MCF 10A (cell line): Measurements from ENCODE around the gene PCDH15. TPM values are rescaled to one million over a fixed set of nuclear protein-coding genes. Genes with fewer than 3 reads are reported as not detected.

Experiments used
- BruUV-seq: library from RNA; stranded (reverse); fragments of 400-500 nt; replicated peaks from 2 replicates; lab custom pipeline; 2021; lab: Mats Ljungman, UMichigan
- CTCF ChIA-PET: fragments of 300-600 bp; sonication (Branson Sonifier 250); formaldehyde crosslinking; extraction: SDS; loops from one replicate; lab custom pipeline; 2021; ENCODE audit warnings: antibody characterized with exemption, inconsistent platforms; lab: Yijun Ruan, JAX
- POLR2A ChIA-PET: fragments of 300-600, 350-650 bp; sonication (Branson Sonifier 250); formaldehyde crosslinking; extraction: SDS; loops from one replicate; lab custom pipeline; 2020; ENCODE audit warnings: antibody characterized with exemption, inconsistent platforms; lab: Yijun Ruan, JAX
- DNase-seq: peaks from one replicate; pipeline ENCODE4 v3.0.0-alpha.2; 2018; ENCODE audit not compliant: unreplicated experiment
- H3K27ac Mint-ChIP-seq: one replicate; pipeline ENCODE4 v1.8.0; 2022; ENCODE audit warnings: mild to moderate bottlenecking, low read depth, mixed read lengths; ENCODE audit not compliant: unreplicated experiment
- H3K27me3 Mint-ChIP-seq: one replicate; pipeline ENCODE4 v1.8.0; 2022; ENCODE audit warnings: mixed read lengths; ENCODE audit not compliant: insufficient read depth, unreplicated experiment
- H3K36me3 Mint-ChIP-seq: one replicate; pipeline ENCODE4 v1.8.0; 2022; ENCODE audit warnings: mild to moderate bottlenecking, moderate library complexity, mixed read lengths; ENCODE audit not compliant: insufficient read depth, unreplicated experiment
- H3K4me1 Mint-ChIP-seq: one replicate; pipeline ENCODE4 v1.8.0; 2022; ENCODE audit warnings: mixed read lengths; ENCODE audit not compliant: insufficient read depth, unreplicated experiment
- H3K4me3 Mint-ChIP-seq: one replicate; pipeline ENCODE4 v1.8.0; 2022; ENCODE audit warnings: mild to moderate bottlenecking, moderate library complexity, mixed read lengths; ENCODE audit not compliant: unreplicated experiment
- H3K9me3 Mint-ChIP-seq: one replicate; pipeline ENCODE4 v1.8.0; 2022; ENCODE audit warnings: mixed read lengths; ENCODE audit not compliant: unreplicated experiment
- intact Hi-C: fragments of 100-400 bp; cut with micrococcal nuclease; formaldehyde crosslinking; loops from 2 replicates; pipeline ENCODE4 v1.14.1; 2022
- total RNA-seq: library from RNA; stranded (reverse); gene quantifications from 2 replicates; pipeline ENCODE4 v1.2.3, GENCODE V29; 2022
- TF ChIP-seq, protein P1 (sequence below): fragments of 200-600 bp; IDR thresholded peaks from one replicate; pipeline ENCODE4 v1.8.0; 2022; ENCODE audit warnings: antibody characterized with exemption, mild to moderate bottlenecking; ENCODE audit not compliant: unreplicated experiment

PCDH15 gene
- total RNA-seq, 1 experiment from 2014 or later, result not detected

DNA sequence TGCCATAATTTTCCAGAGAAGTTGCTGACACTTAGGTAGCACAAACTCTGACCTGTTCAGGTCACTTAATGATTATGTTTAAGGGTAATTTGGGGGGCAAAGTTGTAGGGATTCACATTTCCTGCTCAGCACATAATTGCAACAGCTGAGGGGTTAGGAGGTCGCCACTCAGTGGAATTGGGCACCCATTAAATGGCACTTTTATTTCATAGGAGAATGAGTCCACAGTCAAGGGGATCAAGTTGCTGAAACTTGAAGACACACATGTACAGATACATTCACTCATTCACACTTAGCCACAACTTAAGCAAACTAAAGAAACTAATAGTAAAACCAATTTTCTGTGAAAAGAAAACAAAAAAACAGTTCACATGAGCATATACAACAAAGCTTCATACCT lies 1.5 kb downstream of the PCDH15 start:
- peaks cover 5% of the 10 kb centered on the region for H3K4me1 Mint-ChIP-seq
- H3K9me3 Mint-ChIP-seq, result no peaks in the 10 kb centered on the region
- ChIA-PET CTCF (interaction anchor here (0.9 kb wide), 1 partner anchor 10 kb away, joined by 3 read pairs; no protein-coding TSS in a partner anchor), POLR2A (no interaction called here)
- H3K36me3 Mint-ChIP-seq, result no peaks in the 10 kb centered on the region
- no peak overlapping the region for H3K4me3 Mint-ChIP-seq
- no peak overlapping the region for H3K27ac Mint-ChIP-seq
- peaks cover 63% of the 10 kb centered on the region for H3K27me3 Mint-ChIP-seq
- TF ChIP-seq, protein P1, sequence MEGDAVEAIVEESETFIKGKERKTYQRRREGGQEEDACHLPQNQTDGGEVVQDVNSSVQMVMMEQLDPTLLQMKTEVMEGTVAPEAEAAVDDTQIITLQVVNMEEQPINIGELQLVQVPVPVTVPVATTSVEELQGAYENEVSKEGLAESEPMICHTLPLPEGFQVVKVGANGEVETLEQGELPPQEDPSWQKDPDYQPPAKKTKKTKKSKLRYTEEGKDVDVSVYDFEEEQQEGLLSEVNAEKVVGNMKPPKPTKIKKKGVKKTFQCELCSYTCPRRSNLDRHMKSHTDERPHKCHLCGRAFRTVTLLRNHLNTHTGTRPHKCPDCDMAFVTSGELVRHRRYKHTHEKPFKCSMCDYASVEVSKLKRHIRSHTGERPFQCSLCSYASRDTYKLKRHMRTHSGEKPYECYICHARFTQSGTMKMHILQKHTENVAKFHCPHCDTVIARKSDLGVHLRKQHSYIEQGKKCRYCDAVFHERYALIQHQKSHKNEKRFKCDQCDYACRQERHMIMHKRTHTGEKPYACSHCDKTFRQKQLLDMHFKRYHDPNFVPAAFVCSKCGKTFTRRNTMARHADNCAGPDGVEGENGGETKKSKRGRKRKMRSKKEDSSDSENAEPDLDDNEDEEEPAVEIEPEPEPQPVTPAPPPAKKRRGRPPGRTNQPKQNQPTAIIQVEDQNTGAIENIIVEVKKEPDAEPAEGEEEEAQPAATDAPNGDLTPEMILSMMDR, result no peak
- no TSS peak for BruUV-seq
- DNase-seq, result no peak
- intact Hi-C loops, result no loop called here

DNA sequence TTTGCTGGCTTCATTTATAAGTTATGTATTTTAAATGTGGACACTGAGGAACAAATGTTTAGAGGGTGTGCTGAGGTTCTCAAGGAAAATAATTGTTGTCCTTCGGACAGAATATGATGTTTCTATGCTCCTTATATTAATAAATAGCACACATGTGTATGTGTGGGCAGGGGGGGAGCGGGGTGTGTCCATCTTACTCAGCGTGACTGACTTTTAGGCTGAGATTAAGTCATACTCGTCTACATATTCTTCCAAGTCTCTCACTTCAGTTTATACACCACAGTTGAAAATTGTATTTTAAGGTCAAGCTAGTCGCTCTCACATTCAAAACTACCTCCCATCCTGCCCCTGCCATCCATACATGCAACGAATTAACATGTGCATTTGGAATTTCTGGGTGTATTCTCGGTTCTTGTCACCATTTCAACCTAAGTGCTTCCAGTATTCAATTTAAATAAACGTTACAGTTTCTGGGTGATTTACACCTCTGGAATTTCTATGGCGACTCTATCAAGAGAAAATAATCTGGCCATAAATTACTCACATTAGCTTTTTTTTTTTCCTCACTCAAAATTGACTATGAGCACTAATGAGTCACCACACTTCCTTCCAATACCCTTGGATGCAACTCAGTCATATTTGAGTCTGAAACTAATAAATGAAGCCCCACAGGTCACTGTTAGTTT lies 3.3 kb downstream of the PCDH15 start:
- peaks cover 55% of the 10 kb centered on the region for H3K27me3 Mint-ChIP-seq
- H3K9me3 Mint-ChIP-seq, result no peaks in the 10 kb centered on the region
- peak; percentile 4 for DNase-seq
- ChIA-PET CTCF (interaction anchor here (0.5 kb wide), 1 partner anchor 1002 kb away, joined by 5 read pairs; no protein-coding TSS in a partner anchor), POLR2A (no interaction called here)
- BruUV-seq, result no TSS peak
- no peaks in the 10 kb centered on the region for H3K36me3 Mint-ChIP-seq
- H3K4me1 Mint-ChIP-seq, result peaks cover 5% of the 10 kb centered on the region
- no peak overlapping the region for H3K27ac Mint-ChIP-seq
- intact Hi-C loops, result no loop called here
- TF ChIP-seq, protein P1, result no peak
- H3K4me3 Mint-ChIP-seq, result no peak overlapping the region

DNA sequence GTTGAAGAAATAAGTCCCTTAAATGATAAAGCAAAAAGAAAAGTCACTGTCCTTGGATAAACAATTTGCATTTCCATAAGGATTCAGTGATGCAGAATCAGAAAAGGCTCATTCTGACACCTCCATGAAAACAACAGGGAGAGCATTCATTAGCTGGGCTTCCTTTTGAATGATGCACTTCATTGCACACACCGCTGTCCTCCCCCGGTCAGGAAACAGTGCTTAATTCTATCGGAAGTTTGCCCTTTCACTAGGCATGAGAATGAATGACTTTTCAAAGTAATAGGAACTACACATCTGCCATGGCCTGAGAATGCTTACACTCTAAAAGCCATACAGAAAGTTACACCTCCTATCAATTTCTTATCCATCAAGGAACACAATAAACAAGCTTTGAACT lies 4.2 kb downstream of the PCDH15 start:
- Mint-ChIP-seq H3K36me3 (no peaks in the 10 kb centered on the region), H3K9me3 (no peaks in the 10 kb centered on the region), H3K4me1 (peaks cover 5% of the 10 kb centered on the region), H3K27ac (no peak overlapping the region), H3K4me3 (no peak overlapping the region), H3K27me3 (peaks cover 55% of the 10 kb centered on the region)
- no peak for DNase-seq
- ChIA-PET POLR2A (no interaction called here), CTCF (no interaction called here)
- TF ChIP-seq, protein P1, result no peak
- intact Hi-C loops, result no loop called here
- no TSS peak for BruUV-seq

DNA sequence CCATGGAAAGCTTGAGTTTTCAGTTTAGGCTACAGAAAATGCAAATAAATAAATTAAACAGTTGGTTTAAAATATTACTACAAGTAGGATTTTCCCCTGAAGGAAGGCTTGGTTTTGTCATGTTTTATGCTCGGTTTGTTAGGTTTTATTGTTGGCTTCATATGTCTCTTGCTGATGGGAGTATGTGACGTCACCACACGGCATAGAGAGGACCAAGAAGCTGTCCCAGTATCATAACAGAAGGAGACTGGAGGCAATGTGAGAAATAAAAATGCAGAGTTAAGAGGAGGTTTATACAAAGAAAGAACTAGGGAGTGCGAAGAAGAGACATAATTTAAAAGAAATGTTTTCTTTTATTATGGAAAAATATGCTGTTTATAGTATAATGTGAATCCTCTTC lies 24.4 kb downstream of the PCDH15 start:
- Mint-ChIP-seq H3K36me3 (no peaks in the 10 kb centered on the region), H3K4me1 (no peaks in the 10 kb centered on the region), H3K4me3 (no peak overlapping the region), H3K9me3 (no peaks in the 10 kb centered on the region), H3K27me3 (peaks cover 38% of the 10 kb centered on the region), H3K27ac (no peak overlapping the region)
- no TSS peak for BruUV-seq
- DNase-seq, result no peak
- intact Hi-C loops, result no loop called here
- CTCF ChIA-PET, result no interaction called here
- TF ChIP-seq, protein P1, result no peak
- POLR2A ChIA-PET, result no interaction called here
